ENCODE data around the gene NR4A3. TPM values are rescaled to one million over a fixed set of nuclear protein-coding genes. Genes with fewer than 3 reads are reported as not detected.

The NR4A3 gene
- total and polyA plus RNA-seq, 2 of the 13 experiments (the other 11 are each of a cell fraction or from before 2014, with no cell fraction given): 0.02 to 0.09 TPM

- TF ChIP-seq KDM5B (CRISPR knock-in tag; IDR thresholded peaks at IDR 0.05; ENCODE audit: borderline replicate concordance) (peak; percentile 37; the same call in 1 of the 2 replicates), AHR (CRISPR knock-in tag; IDR thresholded peaks at IDR 0.05) (no peak), ZIK1 (CRISPR knock-in tag; IDR thresholded peaks at IDR 0.05; ENCODE audit: borderline replicate concordance, low read depth) (no peak), ZNF841 (CRISPR knock-in tag; IDR thresholded peaks at IDR 0.05; ENCODE audit: borderline replicate concordance) (no peak), ZBTB10 (CRISPR knock-in tag; IDR thresholded peaks at IDR 0.05; ENCODE audit: borderline replicate concordance) (no peak), ZNF572 (CRISPR knock-in tag; IDR thresholded peaks at IDR 0.05) (no peak), ZSCAN5A (CRISPR knock-in tag; IDR thresholded peaks at IDR 0.05; ENCODE audit: borderline replicate concordance) (no peak), ZNF605 (CRISPR knock-in tag; IDR thresholded peaks at IDR 0.05) (no peak), BORCS8-MEF2B (CRISPR knock-in tag; IDR thresholded peaks at IDR 0.05) (no peak), FOXA1 (IDR thresholded peaks at IDR 0.05) (no peak), FOXA1 (CRISPR knock-in tag; IDR thresholded peaks at IDR 0.05) (no peak), KLF11 (CRISPR knock-in tag; IDR thresholded peaks at IDR 0.05) (no peak), ARNT (IDR thresholded peaks at IDR 0.05) (no peak), KAT2B (IDR thresholded peaks at IDR 0.05; ENCODE audit: borderline replicate concordance, low read depth, low read length) (no peak), CEBPB (IDR thresholded peaks at IDR 0.05; ENCODE audit: borderline replicate concordance, low read depth, low read length) (no peak), ATF7-NPFF (CRISPR knock-in tag; IDR thresholded peaks at IDR 0.05; ENCODE audit: low read depth) (no peak), NFKB2 (CRISPR knock-in tag; IDR thresholded peaks at IDR 0.05; ENCODE audit: borderline replicate concordance) (no peak), ZNF556 (CRISPR knock-in tag; IDR thresholded peaks at IDR 0.05; ENCODE audit: borderline replicate concordance) (no peak; the same call in 1 of the 2 replicates), CBFB (CRISPR knock-in tag; IDR thresholded peaks at IDR 0.05) (no peak), ZFP36 (IDR thresholded peaks at IDR 0.05; ENCODE audit: borderline replicate concordance, low read depth, low read length, partially characterized antibody) (no peak)
These were observed 2.9 kb downstream of the NR4A3 start (continued) for GRCh38 chr9:99824378-99825171.

Data from HepG2 (cell line).